OCI-LY3 (cell line): ENCODE data around the gene AMMECR1L.

Experiments
- H2AFZ ChIP-seq: fragments of 200-600, 300-600 bp; shearing (Covaris generic); 2 replicates; pipeline ENCODE4 v1.6.0; 2014; ENCODE audit warnings: antibody characterized with exemption, low read depth, low read length
- H3K27ac ChIP-seq: fragments of 200-600, 300-600 bp; sonication (generic); 2 replicates; pipeline ENCODE4 v1.5.1; 2014; ENCODE audit warnings: mild to moderate bottlenecking, low read length, moderate library complexity, mixed read lengths
- H3K27me3 ChIP-seq: fragments of 200-600, 300-600 bp; sonication (generic); 2 replicates; pipeline ENCODE4 v1.6.1; 2014; ENCODE audit warnings: low read depth, low read length, mixed read lengths
- H3K36me3 ChIP-seq: fragments of 200-600, 300-600 bp; sonication (generic); replicated peaks from 2 replicates; pipeline ENCODE3; 2014; ENCODE audit warnings: low read depth, low read length, mixed read lengths
- H3K4me1 ChIP-seq: fragments of 300-600, 200-600 bp; sonication (generic); 2 replicates; pipeline ENCODE4 v1.6.1; 2014; ENCODE audit warnings: low read length, mixed read lengths
- H3K4me2 ChIP-seq: fragments of 200-600, 300-600 bp; sonication (generic); 2 replicates; pipeline ENCODE4 v1.6.1; 2014; ENCODE audit warnings: low read length, mixed read lengths
- H3K4me3 ChIP-seq: fragments of 300-600, 200-600 bp; sonication (generic); 2 replicates; pipeline ENCODE4 v1.5.1; 2014; ENCODE audit warnings: antibody characterized with exemption, mild to moderate bottlenecking, low read length, moderate library complexity
- H3K79me2 ChIP-seq: fragments of 300-600, 200-600 bp; shearing (Covaris generic); 2 replicates; pipeline ENCODE4 v1.6.1; 2014; ENCODE audit warnings: mild to moderate bottlenecking, low read length, mixed read lengths
- H3K9ac ChIP-seq: fragments of 300-600, 200-600 bp; shearing (Covaris generic); 2 replicates; pipeline ENCODE4 v1.6.0; 2014; ENCODE audit warnings: mild to moderate bottlenecking, low read length, moderate library complexity
- H3K9me3 ChIP-seq: fragments of 200-600, 300-600 bp; shearing (Covaris generic); 2 replicates; pipeline ENCODE4 v1.6.1; 2014; ENCODE audit warnings: low read length, mixed read lengths; ENCODE audit not compliant: insufficient read depth
- H4K20me1 ChIP-seq: fragments of 200-600, 300-600 bp; sonication (generic); 2 replicates; pipeline ENCODE4 v1.6.1; 2016; ENCODE audit warnings: low read length, mixed read lengths; ENCODE audit not compliant: insufficient read depth
- EZH2phosphoT487 ChIP-seq: fragments of 200-600 bp; shearing (Covaris generic); IDR thresholded peaks from 2 replicates; pipeline ENCODE4 v1.6.1; 2018; ENCODE audit warnings: antibody characterized with exemption, mixed run types, low read depth
- TF ChIP-seq, protein P1 (sequence below): fragments of 200-600, 300-600 bp; sonication (generic); IDR thresholded peaks from 2 replicates; pipeline ENCODE4 v1.5.1; 2014; ENCODE audit warnings: antibody characterized with exemption, low read length, low read depth

The AMMECR1L gene

DNA sequence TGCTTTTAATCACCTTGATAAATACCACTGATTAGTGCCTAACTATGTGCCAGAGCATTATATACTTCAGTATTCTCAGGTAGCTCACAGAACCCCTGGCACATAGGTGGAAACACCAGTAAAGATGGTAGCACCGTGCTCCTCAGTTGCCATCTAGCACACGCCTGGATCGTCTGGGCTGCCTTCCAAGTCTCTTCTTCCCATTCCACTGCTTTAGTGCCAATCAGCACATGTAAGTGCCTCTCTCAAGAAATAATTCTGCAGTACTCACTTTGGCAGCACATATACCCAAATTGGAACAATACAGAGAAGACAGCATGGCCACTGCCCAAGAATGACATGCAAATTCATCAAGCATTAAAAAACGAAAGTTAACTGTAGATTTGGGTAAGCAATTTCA is 40.8 kb downstream of the AMMECR1L start:
- no peak overlapping the region for H3K4me2 ChIP-seq
- H3K79me2 ChIP-seq: peaks cover 6% of the 10 kb centered on the region
- TF ChIP-seq, protein P1, sequence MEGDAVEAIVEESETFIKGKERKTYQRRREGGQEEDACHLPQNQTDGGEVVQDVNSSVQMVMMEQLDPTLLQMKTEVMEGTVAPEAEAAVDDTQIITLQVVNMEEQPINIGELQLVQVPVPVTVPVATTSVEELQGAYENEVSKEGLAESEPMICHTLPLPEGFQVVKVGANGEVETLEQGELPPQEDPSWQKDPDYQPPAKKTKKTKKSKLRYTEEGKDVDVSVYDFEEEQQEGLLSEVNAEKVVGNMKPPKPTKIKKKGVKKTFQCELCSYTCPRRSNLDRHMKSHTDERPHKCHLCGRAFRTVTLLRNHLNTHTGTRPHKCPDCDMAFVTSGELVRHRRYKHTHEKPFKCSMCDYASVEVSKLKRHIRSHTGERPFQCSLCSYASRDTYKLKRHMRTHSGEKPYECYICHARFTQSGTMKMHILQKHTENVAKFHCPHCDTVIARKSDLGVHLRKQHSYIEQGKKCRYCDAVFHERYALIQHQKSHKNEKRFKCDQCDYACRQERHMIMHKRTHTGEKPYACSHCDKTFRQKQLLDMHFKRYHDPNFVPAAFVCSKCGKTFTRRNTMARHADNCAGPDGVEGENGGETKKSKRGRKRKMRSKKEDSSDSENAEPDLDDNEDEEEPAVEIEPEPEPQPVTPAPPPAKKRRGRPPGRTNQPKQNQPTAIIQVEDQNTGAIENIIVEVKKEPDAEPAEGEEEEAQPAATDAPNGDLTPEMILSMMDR: no peak
- TF ChIP-seq EZH2phosphoT487: no peak
- 0 out of 2 replicates have a peak, but pooled peaks cover 3% of the 10 kb centered on the region for H4K20me1 ChIP-seq
- H3K9ac ChIP-seq: no peak overlapping the region
- no peak overlapping the region for H2AFZ ChIP-seq
- H3K4me1 ChIP-seq: no peaks in the 10 kb centered on the region
- no peak overlapping the region for H3K4me3 ChIP-seq
- peaks cover 41% of the 10 kb centered on the region for H3K36me3 ChIP-seq
- no peaks in the 10 kb centered on the region for H3K27me3 ChIP-seq
- H3K9me3 ChIP-seq: no peaks in the 10 kb centered on the region
- H3K27ac ChIP-seq: no peak overlapping the region

DNA sequence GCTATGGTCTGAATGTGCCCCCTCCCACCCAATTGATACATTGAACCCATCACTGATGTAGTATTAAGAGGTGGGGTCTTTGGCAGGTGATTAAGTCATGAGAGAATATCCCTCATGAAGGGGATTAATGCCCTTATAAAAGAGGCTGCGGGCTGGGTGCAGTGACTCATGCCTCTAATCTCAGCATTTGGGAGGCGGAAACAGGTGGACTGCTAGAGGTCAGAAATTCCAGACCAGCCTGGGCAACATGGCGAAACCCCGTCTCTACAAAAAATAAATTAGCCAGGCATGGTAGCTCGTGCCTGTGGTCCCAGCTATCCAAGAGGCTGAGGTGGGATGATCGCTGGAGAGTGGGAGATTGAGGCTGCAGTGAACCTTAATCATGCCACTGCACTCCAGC is 42.1 kb downstream of the AMMECR1L start:
- Histone ChIP-seq H3K4me1 (peaks cover 3% of the 10 kb centered on the region), H3K4me2 (no peak overlapping the region), H3K9me3 (no peaks in the 10 kb centered on the region), H3K27me3 (no peaks in the 10 kb centered on the region), H3K4me3 (no peak overlapping the region), H3K27ac (no peak overlapping the region), H3K9ac (no peak overlapping the region), H4K20me1 (0 out of 2 replicates have a peak, but pooled peaks cover 3% of the 10 kb centered on the region), H2AFZ (no peak overlapping the region), H3K79me2 (no peaks in the 10 kb centered on the region; the same call in 1 of the 2 replicates), H3K36me3 (peaks cover 28% of the 10 kb centered on the region)
- TF ChIP-seq, protein P1: no peak

DNA sequence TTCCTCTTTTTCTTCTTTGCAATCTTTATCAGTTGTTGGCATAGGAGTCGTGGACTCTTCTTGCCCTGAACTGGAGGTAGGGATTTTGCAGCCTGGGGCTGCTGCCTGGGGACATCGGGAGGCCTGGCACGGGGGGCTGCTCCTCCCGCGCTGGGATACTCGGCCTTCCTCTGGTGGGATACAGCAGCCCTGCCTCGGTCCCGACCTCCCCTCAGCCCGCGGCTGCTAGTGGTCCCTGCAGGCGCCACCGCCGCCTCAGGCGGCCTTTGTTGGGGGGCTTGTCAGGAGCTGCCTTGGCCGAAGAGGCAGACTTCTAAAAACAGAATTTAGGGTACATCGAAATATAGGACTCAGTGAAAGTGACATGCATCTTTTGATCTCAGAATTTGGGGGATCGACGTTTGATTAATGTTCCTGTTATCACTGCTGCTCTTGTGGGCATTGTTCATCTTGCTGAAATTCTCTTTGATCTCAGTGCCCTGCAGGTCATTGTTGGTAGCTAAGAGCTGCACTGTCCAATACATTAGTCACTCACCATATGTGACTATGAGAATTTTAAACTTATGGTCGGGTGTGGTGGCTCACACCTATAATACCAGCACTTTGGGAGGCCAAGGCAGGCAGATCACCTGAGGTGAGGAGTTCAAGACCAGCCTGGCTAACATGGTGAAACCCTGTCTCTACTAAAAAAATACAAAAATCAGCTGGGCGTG is 44.1 kb downstream of the AMMECR1L start:
- TF ChIP-seq, protein P1: no peak
- TF ChIP-seq EZH2phosphoT487: no peak
- H3K27ac ChIP-seq: no peak overlapping the region
- H3K4me3 ChIP-seq: no peak overlapping the region
- H3K9me3 ChIP-seq: no peaks in the 10 kb centered on the region
- H3K79me2 ChIP-seq: no peaks in the 10 kb centered on the region
- H3K4me1 ChIP-seq: peaks cover 6% of the 10 kb centered on the region
- H4K20me1 ChIP-seq: 0 out of 2 replicates have a peak, but pooled peaks cover 3% of the 10 kb centered on the region
- no peak overlapping the region for H2AFZ ChIP-seq
- H3K4me2 ChIP-seq: no peak overlapping the region
- H3K36me3 ChIP-seq: peaks cover 16% of the 10 kb centered on the region
- no peak overlapping the region for H3K9ac ChIP-seq
- no peaks in the 10 kb centered on the region for H3K27me3 ChIP-seq

DNA sequence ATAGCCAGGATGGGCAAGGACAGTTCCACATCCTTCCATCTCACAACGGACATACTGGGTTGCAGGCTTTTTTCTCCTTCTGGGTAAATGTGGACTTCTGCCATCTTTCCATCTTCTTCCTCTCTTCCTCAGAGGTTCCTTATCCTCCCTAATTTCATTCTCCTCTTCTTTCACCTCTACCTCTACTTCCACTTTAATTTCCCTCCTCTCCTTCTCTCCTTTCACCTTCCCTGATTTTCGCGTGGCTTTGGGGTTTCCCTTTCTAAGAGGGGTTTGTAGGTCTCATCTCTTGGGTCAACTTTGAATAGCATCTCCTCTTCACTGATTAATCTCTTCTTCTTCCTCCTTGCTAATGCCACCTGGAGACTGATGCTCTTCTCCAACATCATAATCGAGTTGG is 44.9 kb downstream of the AMMECR1L start:
- Histone ChIP-seq H3K4me3 (no peak overlapping the region), H3K36me3 (peaks cover 11% of the 10 kb centered on the region), H2AFZ (no peak overlapping the region), H3K79me2 (no peaks in the 10 kb centered on the region), H3K9me3 (no peaks in the 10 kb centered on the region), H3K4me2 (no peak overlapping the region), H3K4me1 (peaks cover 6% of the 10 kb centered on the region), H3K27me3 (no peaks in the 10 kb centered on the region), H4K20me1 (0 out of 2 replicates have a peak, but pooled peaks cover 3% of the 10 kb centered on the region), H3K27ac (no peak overlapping the region), H3K9ac (no peak overlapping the region)
- TF ChIP-seq EZH2phosphoT487: no peak
- TF ChIP-seq, protein P1: no peak
